Measurements from ENCODE around the gene RGS12.

The RGS12 gene

GRCh38 chr4:3307891-3308575 is 15.2 kb downstream of the RGS12 start:
- no peak for DNase-seq (ENCODE audit: insufficient read length, low spot score)
- no peak for FAIRE-seq
- TF ChIP-seq POU2F2 (IDR thresholded peaks at IDR 0.05; ENCODE audit: low read depth, low read length) (no peak), TAF1 (IDR thresholded peaks at IDR 0.05; ENCODE audit: low read depth, low read length) (no peak), POLR2A (IDR thresholded peaks at IDR 0.05; ENCODE audit: low read depth, low read length) (no peak), POLR2AphosphoS5 (IDR thresholded peaks at IDR 0.05; ENCODE audit: low read depth, low read length) (no peak), PAX5 (IDR thresholded peaks at IDR 0.05; ENCODE audit: insufficient read depth, low read length, severe bottlenecking) (no peak), SPI1 (IDR thresholded peaks at IDR 0.05; ENCODE audit: low read depth, low read length) (no peak)

- no peak for FAIRE-seq
- no peak for DNase-seq (ENCODE audit: insufficient read length, low spot score)
- TF ChIP-seq POLR2A (IDR thresholded peaks at IDR 0.05; ENCODE audit: low read depth, low read length), result no peak
- TF ChIP-seq PAX5 (IDR thresholded peaks at IDR 0.05; ENCODE audit: insufficient read depth, low read length, severe bottlenecking), result no peak
- TF ChIP-seq TAF1 (IDR thresholded peaks at IDR 0.05; ENCODE audit: low read depth, low read length), result no peak
- no peak for TF ChIP-seq SPI1 (IDR thresholded peaks at IDR 0.05; ENCODE audit: low read depth, low read length)
- TF ChIP-seq POU2F2 (IDR thresholded peaks at IDR 0.05; ENCODE audit: low read depth, low read length), result no peak
Observed at GRCh38 chr4:3308691-3309090, 15.9 kb downstream of the RGS12 start.

GRCh38 chr4:3310301-3311094 is 17.7 kb downstream of the RGS12 start:
- TF ChIP-seq SPI1 (IDR thresholded peaks at IDR 0.05; ENCODE audit: low read depth, low read length), result no peak

GRCh38 chr4:3311095-3311372 is 18.2 kb downstream of the RGS12 start:
- DNase-seq (ENCODE audit: insufficient read length, low spot score) (no peak), FAIRE-seq (no peak)
- TF ChIP-seq TAF1 (IDR thresholded peaks at IDR 0.05; ENCODE audit: low read depth, low read length) (no peak), PAX5 (IDR thresholded peaks at IDR 0.05; ENCODE audit: insufficient read depth, low read length, severe bottlenecking) (no peak), POLR2AphosphoS5 (IDR thresholded peaks at IDR 0.05; ENCODE audit: low read depth, low read length) (no peak), POLR2A (IDR thresholded peaks at IDR 0.05; ENCODE audit: low read depth, low read length) (no peak), POU2F2 (IDR thresholded peaks at IDR 0.05; ENCODE audit: low read depth, low read length) (no peak), SPI1 (IDR thresholded peaks at IDR 0.05; ENCODE audit: low read depth, low read length) (no peak)

More at GRCh38 chr4:3310301-3311094, 17.7 kb downstream of the RGS12 start:
- FAIRE-seq (no peak), DNase-seq (ENCODE audit: insufficient read length, low spot score) (no peak)

- no peak for TF ChIP-seq POLR2A (IDR thresholded peaks at IDR 0.05; ENCODE audit: low read depth, low read length)
- TF ChIP-seq POLR2AphosphoS5 (IDR thresholded peaks at IDR 0.05; ENCODE audit: low read depth, low read length), result no peak
- TF ChIP-seq SPI1 (IDR thresholded peaks at IDR 0.05; ENCODE audit: low read depth, low read length), result no peak
- TF ChIP-seq POU2F2 (IDR thresholded peaks at IDR 0.05; ENCODE audit: low read depth, low read length), result no peak
- no peak for TF ChIP-seq TAF1 (IDR thresholded peaks at IDR 0.05; ENCODE audit: low read depth, low read length)
- TF ChIP-seq PAX5 (IDR thresholded peaks at IDR 0.05; ENCODE audit: insufficient read depth, low read length, severe bottlenecking), result no peak
- FAIRE-seq (no peak), DNase-seq (ENCODE audit: insufficient read length, low spot score) (no peak)
Observed at GRCh38 chr4:3311489-3312171, 18.8 kb downstream of the RGS12 start.

GRCh38 chr4:3312362-3312761 is 19.5 kb downstream of the RGS12 start:
- FAIRE-seq, result no peak
- DNase-seq (ENCODE audit: insufficient read length, low spot score), result no peak
- TF ChIP-seq POLR2A (IDR thresholded peaks at IDR 0.05; ENCODE audit: low read depth, low read length) (no peak), POU2F2 (IDR thresholded peaks at IDR 0.05; ENCODE audit: low read depth, low read length) (no peak), PAX5 (IDR thresholded peaks at IDR 0.05; ENCODE audit: insufficient read depth, low read length, severe bottlenecking) (no peak), POLR2AphosphoS5 (IDR thresholded peaks at IDR 0.05; ENCODE audit: low read depth, low read length) (no peak), TAF1 (IDR thresholded peaks at IDR 0.05; ENCODE audit: low read depth, low read length) (no peak)

- DNase-seq (ENCODE audit: insufficient read length, low spot score) (no peak), FAIRE-seq (no peak)
- TF ChIP-seq POLR2AphosphoS5 (IDR thresholded peaks at IDR 0.05; ENCODE audit: low read depth, low read length), result no peak
- TF ChIP-seq TAF1 (IDR thresholded peaks at IDR 0.05; ENCODE audit: low read depth, low read length), result no peak
- TF ChIP-seq SPI1 (IDR thresholded peaks at IDR 0.05; ENCODE audit: low read depth, low read length), result no peak
- TF ChIP-seq PAX5 (IDR thresholded peaks at IDR 0.05; ENCODE audit: insufficient read depth, low read length, severe bottlenecking), result no peak
- no peak for TF ChIP-seq POLR2A (IDR thresholded peaks at IDR 0.05; ENCODE audit: low read depth, low read length)
Observed at GRCh38 chr4:3313139-3313538, 20.3 kb downstream of the RGS12 start.

- TF ChIP-seq SPI1 (IDR thresholded peaks at IDR 0.05; ENCODE audit: low read depth, low read length) (no peak), POLR2A (IDR thresholded peaks at IDR 0.05; ENCODE audit: low read depth, low read length) (no peak), TAF1 (IDR thresholded peaks at IDR 0.05; ENCODE audit: low read depth, low read length) (no peak), POU2F2 (IDR thresholded peaks at IDR 0.05; ENCODE audit: low read depth, low read length) (no peak), POLR2AphosphoS5 (IDR thresholded peaks at IDR 0.05; ENCODE audit: low read depth, low read length) (no peak), PAX5 (IDR thresholded peaks at IDR 0.05; ENCODE audit: insufficient read depth, low read length, severe bottlenecking) (no peak)
- FAIRE-seq, result no peak
- no peak for DNase-seq (ENCODE audit: insufficient read length, low spot score)
Observed at GRCh38 chr4:3313556-3314228, 20.9 kb downstream of the RGS12 start.

- FAIRE-seq (no peak), DNase-seq (ENCODE audit: insufficient read length, low spot score) (no peak)
- TF ChIP-seq TAF1 (IDR thresholded peaks at IDR 0.05; ENCODE audit: low read depth, low read length) (no peak), POLR2AphosphoS5 (IDR thresholded peaks at IDR 0.05; ENCODE audit: low read depth, low read length) (no peak), SPI1 (IDR thresholded peaks at IDR 0.05; ENCODE audit: low read depth, low read length) (no peak), PAX5 (IDR thresholded peaks at IDR 0.05; ENCODE audit: insufficient read depth, low read length, severe bottlenecking) (no peak), POLR2A (IDR thresholded peaks at IDR 0.05; ENCODE audit: low read depth, low read length) (no peak), POU2F2 (IDR thresholded peaks at IDR 0.05; ENCODE audit: low read depth, low read length) (no peak)
Observed at GRCh38 chr4:3314706-3315260, 22.0 kb downstream of the RGS12 start.
